HFF-Myc (cell line): Measurements from ENCODE around the gene PRR12.

Experiments
- DNase-seq: peaks from one replicate; pipeline ENCODE4 v3.0.0-alpha.2; 2011; ENCODE audit warnings: low read depth; ENCODE audit errors: extremely low read depth
- H3K4me3 ChIP-seq: replicated peaks from 2 replicates; pipeline ENCODE4 v1.5.1; 2011; ENCODE audit warnings: low read depth, mild to moderate bottlenecking, control low read depth, low read length
- TF ChIP-seq, protein P1 (sequence below): IDR thresholded peaks from 2 replicates; pipeline ENCODE4 v1.5.1; 2012; ENCODE audit warnings: mild to moderate bottlenecking, low read depth, low read length, control low read depth; ENCODE audit errors: missing control alignments

The PRR12 gene

DNA sequence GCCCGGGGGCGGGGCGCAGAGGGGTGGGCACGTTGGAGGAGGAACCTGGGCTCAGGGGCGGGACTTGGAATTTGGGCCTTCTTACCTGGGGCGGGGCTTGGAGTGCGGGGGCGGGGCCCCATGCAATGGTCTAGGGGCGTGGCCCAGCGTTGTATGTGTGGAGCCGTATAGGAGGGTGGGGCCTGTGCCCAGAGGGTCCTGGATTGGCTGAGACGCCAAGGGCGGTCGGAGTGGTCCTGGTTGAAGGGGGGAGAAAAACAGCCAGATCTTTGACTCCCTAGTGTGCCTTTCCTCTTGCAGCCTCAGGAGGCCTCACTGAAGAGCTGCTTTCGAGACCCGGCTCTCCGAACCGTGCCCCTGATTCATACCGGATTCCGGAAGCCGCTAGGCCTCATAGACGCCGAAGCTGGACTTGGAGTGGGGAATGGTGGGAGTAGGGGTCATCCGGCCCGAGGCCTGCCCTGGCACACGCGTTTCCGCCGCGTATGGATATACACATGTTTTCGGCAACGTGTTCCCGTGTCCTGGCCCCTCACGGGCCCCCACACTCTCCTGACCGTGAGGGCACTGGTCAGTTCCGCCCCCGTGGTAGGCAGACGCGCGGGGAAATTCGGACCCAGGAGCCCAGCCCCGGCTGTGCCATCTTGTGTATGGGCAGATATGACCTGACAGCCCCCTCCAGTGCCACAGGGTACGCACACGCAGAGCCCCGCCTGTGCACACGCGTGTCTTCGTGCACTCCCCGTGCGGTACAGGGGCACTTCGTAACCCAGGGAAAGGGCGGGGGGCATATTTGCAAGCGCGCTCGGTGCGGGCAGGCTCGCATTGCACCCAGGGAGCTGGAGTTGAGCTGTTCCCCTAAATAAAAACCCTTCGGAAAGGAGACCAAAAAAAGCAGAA is 661 bp upstream of the PRR12 start:
- TF ChIP-seq, protein P1, sequence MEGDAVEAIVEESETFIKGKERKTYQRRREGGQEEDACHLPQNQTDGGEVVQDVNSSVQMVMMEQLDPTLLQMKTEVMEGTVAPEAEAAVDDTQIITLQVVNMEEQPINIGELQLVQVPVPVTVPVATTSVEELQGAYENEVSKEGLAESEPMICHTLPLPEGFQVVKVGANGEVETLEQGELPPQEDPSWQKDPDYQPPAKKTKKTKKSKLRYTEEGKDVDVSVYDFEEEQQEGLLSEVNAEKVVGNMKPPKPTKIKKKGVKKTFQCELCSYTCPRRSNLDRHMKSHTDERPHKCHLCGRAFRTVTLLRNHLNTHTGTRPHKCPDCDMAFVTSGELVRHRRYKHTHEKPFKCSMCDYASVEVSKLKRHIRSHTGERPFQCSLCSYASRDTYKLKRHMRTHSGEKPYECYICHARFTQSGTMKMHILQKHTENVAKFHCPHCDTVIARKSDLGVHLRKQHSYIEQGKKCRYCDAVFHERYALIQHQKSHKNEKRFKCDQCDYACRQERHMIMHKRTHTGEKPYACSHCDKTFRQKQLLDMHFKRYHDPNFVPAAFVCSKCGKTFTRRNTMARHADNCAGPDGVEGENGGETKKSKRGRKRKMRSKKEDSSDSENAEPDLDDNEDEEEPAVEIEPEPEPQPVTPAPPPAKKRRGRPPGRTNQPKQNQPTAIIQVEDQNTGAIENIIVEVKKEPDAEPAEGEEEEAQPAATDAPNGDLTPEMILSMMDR: no peak
- H3K4me3 ChIP-seq: peak overlapping the region; percentile 54
- DNase-seq: peak; percentile 96

DNA sequence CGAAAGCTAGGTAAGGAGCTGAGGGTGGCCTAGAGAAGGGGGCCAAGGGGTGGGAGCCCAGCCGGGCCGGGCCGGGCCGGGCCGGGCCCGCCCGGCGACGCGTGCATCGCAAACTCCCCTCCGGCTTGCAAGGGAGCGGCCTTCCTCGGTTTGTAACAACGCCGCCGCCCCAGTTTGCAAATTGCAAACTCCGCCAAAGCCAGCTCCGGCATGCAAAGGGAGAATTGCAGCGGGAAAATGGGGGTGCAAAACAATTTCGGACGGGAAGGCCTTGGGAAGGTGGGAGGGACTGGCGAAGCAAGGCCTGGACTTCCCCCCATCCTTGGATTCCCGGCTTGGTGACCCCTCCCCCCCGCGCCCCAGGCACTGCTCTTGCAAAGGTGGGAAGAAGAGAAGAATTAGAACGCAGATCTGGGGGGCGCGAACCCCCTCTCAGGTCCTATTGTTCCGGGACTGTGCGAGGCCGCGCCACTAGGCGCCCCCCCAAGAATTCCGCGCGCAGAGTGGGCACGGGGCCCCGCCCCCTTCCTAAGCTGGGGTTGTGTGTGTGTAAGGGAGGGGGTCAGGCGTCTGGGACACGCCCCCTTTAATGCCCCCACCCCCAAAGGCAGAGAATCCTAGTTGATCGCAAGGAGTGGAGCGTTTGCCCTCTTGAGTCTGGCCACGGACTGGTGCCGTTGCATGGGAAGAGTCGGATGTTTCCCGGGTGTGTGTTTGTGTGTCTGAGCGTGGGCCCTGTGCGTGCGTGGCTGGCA is 926 bp downstream of the PRR12 start:
- TF ChIP-seq, protein P1: no peak
- DNase-seq: no peak
- peak overlapping the region; percentile 54 for H3K4me3 ChIP-seq

DNA sequence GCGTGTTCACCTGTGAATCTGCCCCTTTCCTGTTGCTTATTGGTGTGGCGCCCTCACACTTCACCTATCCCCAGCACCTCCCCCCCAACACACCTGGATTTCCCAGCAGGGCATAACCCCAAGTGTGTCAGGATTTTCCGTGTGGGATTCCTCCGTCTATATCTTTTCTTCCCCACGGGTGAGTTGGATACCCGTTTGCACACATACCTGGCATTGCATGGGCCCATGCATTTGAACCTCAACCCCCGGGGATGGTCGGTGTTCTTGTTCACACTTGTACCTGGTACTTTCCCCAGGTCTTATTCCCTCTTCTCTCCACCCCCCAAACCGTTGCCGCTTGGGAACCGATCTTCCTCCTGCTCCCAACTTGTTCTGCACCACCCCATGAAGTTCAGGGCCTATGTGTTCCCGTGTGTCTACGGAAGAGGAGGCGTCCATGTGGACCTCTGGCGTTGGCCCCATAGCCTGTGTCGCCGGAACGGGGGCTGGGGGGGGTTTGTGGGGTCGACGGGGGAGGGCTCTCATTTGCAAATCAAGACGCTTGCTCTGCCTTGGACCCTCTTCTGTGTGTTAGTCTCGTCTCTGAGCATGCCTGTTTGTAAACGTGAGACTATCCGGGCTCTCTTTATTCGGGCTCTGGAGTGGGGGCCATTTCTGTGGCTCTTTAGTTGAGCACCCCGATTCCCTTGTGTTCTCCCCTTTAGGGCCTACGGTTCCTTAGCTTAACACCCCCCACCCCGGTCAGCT is 1.7 kb downstream of the PRR12 start:
- peak overlapping the region; percentile 54 for H3K4me3 ChIP-seq
- TF ChIP-seq, protein P1: no peak
- DNase-seq: no peak

DNA sequence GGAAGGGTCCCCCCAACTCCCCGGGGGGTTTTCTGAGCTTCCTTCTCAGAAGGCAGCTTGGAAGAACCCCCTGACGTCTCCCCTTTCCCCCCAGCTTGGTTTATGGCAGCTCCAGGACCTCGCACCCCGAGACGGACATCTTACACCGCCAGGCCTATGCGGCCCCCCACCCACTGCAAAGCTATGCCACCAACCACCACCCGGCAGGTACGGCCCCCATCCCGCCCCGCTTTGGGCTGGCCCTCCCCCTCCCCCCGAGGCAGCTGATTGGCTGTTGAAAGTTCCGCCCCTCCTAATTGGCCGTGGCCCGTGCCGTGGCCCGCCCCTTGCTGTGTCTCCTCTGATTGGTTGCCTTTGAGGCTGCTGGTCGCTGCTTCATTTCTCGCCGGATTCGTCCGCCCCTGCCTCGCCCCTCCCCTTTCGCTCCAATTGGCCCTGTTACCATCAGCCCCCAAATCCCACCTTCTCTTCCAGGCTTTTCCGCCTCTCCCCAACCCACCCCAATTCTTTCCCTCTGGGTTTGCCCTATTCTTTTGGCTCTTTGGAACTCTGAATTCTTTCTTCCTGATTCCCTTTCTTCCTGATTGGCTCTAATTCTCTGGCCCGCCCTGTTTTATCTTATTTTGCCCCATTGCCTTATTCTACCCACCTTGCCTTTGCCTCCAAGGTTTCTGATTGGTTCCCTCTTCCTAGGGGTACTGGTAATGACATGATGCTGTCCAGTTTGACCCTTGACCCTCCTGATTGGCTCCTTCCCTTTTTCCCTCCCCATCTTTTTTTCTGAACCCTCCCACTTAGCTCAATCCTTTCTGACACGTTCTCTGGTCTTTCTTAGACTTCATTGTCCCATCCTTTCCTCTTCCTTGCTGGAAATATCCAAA is 2.5 kb downstream of the PRR12 start:
- H3K4me3 ChIP-seq: peak overlapping the region; percentile 54
- TF ChIP-seq, protein P1: no peak
- peak; percentile 79 for DNase-seq

GRCh38 chr19:49594157-49594992 is 3.4 kb downstream of the PRR12 start:
- no peak for DNase-seq
- H3K4me3 ChIP-seq: no peak overlapping the region
- TF ChIP-seq, protein P1: no peak
